H9 (cell line): ENCODE results near the gene POLD1. TPM values are rescaled to one million over a fixed set of nuclear protein-coding genes. Genes with fewer than 3 reads are reported as not detected.
A peak's percentile ranks its signal among the peaks of the same experiment; 100 is the strongest.

Source experiments
- DNase-seq: peaks from one replicate; pipeline ENCODE4 v3.0.0-alpha.2; 2017
- H2AFZ ChIP-seq: one replicate; pipeline ENCODE4 v1.6.1; 2013; ENCODE audit warnings: mild to moderate bottlenecking, low read length, control low read depth, moderate library complexity
- H2AK5ac ChIP-seq: 2 replicates; pipeline ENCODE4 v1.6.1; 2013; ENCODE audit warnings: low read length, control low read depth, mixed read lengths; ENCODE audit not compliant: insufficient read length
- H2BK120ac ChIP-seq: one replicate; pipeline ENCODE4 v1.6.1; 2013; ENCODE audit warnings: low read depth, mild to moderate bottlenecking, low read length, control low read depth, inconsistent platforms; ENCODE audit not compliant: poor library complexity, severe bottlenecking
- H2BK12ac ChIP-seq: 2 replicates; pipeline ENCODE4 v1.6.1; 2013; ENCODE audit warnings: low read length, control low read depth, mixed read lengths, low read depth; ENCODE audit not compliant: insufficient read length
- H2BK15ac ChIP-seq: 2 replicates; pipeline ENCODE4 v1.6.1; 2013; ENCODE audit warnings: low read depth, low read length, control low read depth
- H2BK20ac ChIP-seq: one replicate; pipeline ENCODE4 v1.6.1; 2013; ENCODE audit warnings: low read depth, mild to moderate bottlenecking, low read length, control low read depth, inconsistent platforms; ENCODE audit not compliant: poor library complexity, severe bottlenecking
- H2BK5ac ChIP-seq: 2 replicates; pipeline ENCODE4 v1.6.1; 2013; ENCODE audit warnings: low read length, control low read depth, mixed read lengths; ENCODE audit not compliant: insufficient read length
- H3K14ac ChIP-seq: 2 replicates; pipeline ENCODE4 v1.6.1; 2013; ENCODE audit warnings: low read length, control low read depth; ENCODE audit not compliant: insufficient read depth
- H3K18ac ChIP-seq: 2 replicates; pipeline ENCODE4 v1.6.1; 2013; ENCODE audit warnings: low read depth, mild to moderate bottlenecking, mixed read lengths, low read length, control low read depth; ENCODE audit not compliant: insufficient read length
- H3K23ac ChIP-seq: 2 replicates; pipeline ENCODE4 v1.6.1; 2013; ENCODE audit warnings: low read length, control low read depth, mixed read lengths, low read depth; ENCODE audit not compliant: insufficient read length
- H3K23me2 ChIP-seq: 2 replicates; pipeline ENCODE4 v1.6.1; 2013; ENCODE audit warnings: low read depth, mild to moderate bottlenecking, mixed read lengths, low read length, control low read depth; ENCODE audit not compliant: insufficient read length, poor library complexity, severe bottlenecking
- H3K27ac ChIP-seq: 2 replicates; pipeline ENCODE4 v1.5.1; 2013; ENCODE audit warnings: low read length, control low read depth, mixed read lengths, low read depth; ENCODE audit not compliant: insufficient read length
- H3K27me3 ChIP-seq: 2 replicates; pipeline ENCODE4 v1.6.1; 2013; ENCODE audit warnings: low read length, control low read depth, inconsistent platforms; ENCODE audit not compliant: insufficient read depth
- H3K4ac ChIP-seq: 2 replicates; pipeline ENCODE4 v1.6.1; 2013; ENCODE audit warnings: low read depth, mild to moderate bottlenecking, control low read depth, inconsistent platforms, low read length, moderate library complexity
- H3K4me1 ChIP-seq: 2 replicates; pipeline ENCODE4 v1.6.1; 2013; ENCODE audit warnings: low read length, control low read depth, inconsistent platforms; ENCODE audit not compliant: insufficient read depth
- H3K4me2 ChIP-seq: 2 replicates; pipeline ENCODE4 v1.6.1; 2013; ENCODE audit warnings: low read length, control low read depth, mixed read lengths; ENCODE audit not compliant: insufficient read length, insufficient read depth
- H3K56ac ChIP-seq: 2 replicates; pipeline ENCODE4 v1.6.1; 2013; ENCODE audit warnings: low read depth, mild to moderate bottlenecking, mixed read lengths, low read length, control low read depth; ENCODE audit not compliant: insufficient read length
- H3K79me1 ChIP-seq: 2 replicates; pipeline ENCODE4 v1.6.1; 2013; ENCODE audit warnings: low read depth, mild to moderate bottlenecking, moderate library complexity, low read length, control low read depth, inconsistent platforms; ENCODE audit not compliant: insufficient read depth, poor library complexity, severe bottlenecking
- H3K79me2 ChIP-seq: 2 replicates; pipeline ENCODE4 v1.6.1; 2013; ENCODE audit warnings: low read length, control low read depth, inconsistent platforms; ENCODE audit not compliant: insufficient read depth
- H3K9ac ChIP-seq: 2 replicates; pipeline ENCODE4 v1.6.1; 2013; ENCODE audit warnings: low read length, control low read depth, mixed read lengths; ENCODE audit not compliant: insufficient read length; ENCODE audit errors: extremely low read depth
- H3K9me3 ChIP-seq: one replicate; pipeline ENCODE4 v1.6.1; 2013; ENCODE audit warnings: low read depth, low read length, inconsistent platforms; ENCODE audit not compliant: control insufficient read depth
- H3T11ph ChIP-seq: one replicate; pipeline ENCODE4 v1.6.1; 2013; ENCODE audit warnings: mild to moderate bottlenecking, low read length, control low read depth, inconsistent platforms
- H4K20me1 ChIP-seq: one replicate; pipeline ENCODE4 v1.6.1; 2013; ENCODE audit not compliant: control insufficient read depth, insufficient read length, insufficient read depth
- H4K5ac ChIP-seq: 2 replicates; pipeline ENCODE4 v1.6.1; 2013; ENCODE audit warnings: low read depth, mild to moderate bottlenecking, mixed read lengths, low read length, control low read depth; ENCODE audit not compliant: insufficient read length
- H4K8ac ChIP-seq: replicated peaks from 2 replicates; pipeline ENCODE4 v1.6.1; 2013; ENCODE audit warnings: low read length, control low read depth, mixed read lengths, low read depth; ENCODE audit not compliant: insufficient read length
- H4K91ac ChIP-seq: 2 replicates; pipeline ENCODE4 v1.6.1; 2013; ENCODE audit warnings: low read depth, mild to moderate bottlenecking, moderate library complexity, mixed read lengths, low read length, control low read depth; ENCODE audit not compliant: insufficient read length
- H3K27ac Mint-ChIP-seq, 3 experiments: 2 replicates in 2 of 3; 3 replicates in 1 of 3; pipeline ENCODE4 v1.8.0; 2020 to 2021; ENCODE audit warnings: mixed read lengths in 3 of 3, mild to moderate bottlenecking in 1 of 3, moderate library complexity in 1 of 3
- H3K27me3 Mint-ChIP-seq: 2 replicates; pipeline ENCODE4 v1.8.0; 2021; ENCODE audit warnings: low read depth, mild to moderate bottlenecking, moderate library complexity, mixed read lengths
- H3K36me3 Mint-ChIP-seq, 3 experiments: 2 replicates in 2 of 3; 3 replicates in 1 of 3; pipeline ENCODE4 v1.8.0; 2020 to 2021; ENCODE audit warnings: low read depth in 3 of 3, mixed read lengths in 3 of 3; ENCODE audit not compliant: insufficient read depth in 1 of 3
- H3K4me1 Mint-ChIP-seq, 2 experiments: 2 replicates each; pipeline ENCODE4 v1.8.0; 2020; ENCODE audit warnings: mixed read lengths in 2 of 2
- H3K4me3 Mint-ChIP-seq, 2 experiments: 2 replicates in 1 of 2; 3 replicates in 1 of 2; pipeline ENCODE4 v1.8.0; 2020 to 2021; ENCODE audit warnings: mild to moderate bottlenecking in 2 of 2, mixed read lengths in 2 of 2, moderate library complexity in 1 of 2
- H3K9me3 Mint-ChIP-seq, 2 experiments: 2 replicates in 1 of 2; 3 replicates in 1 of 2; pipeline ENCODE4 v1.8.0; 2020; ENCODE audit warnings: mild to moderate bottlenecking in 2 of 2, mixed read lengths in 2 of 2, moderate library complexity in 1 of 2
- CTCF ChIP-seq: fragments of 200-600 bp; sonication (generic); conservative IDR thresholded peaks from 3 replicates; pipeline ENCODE4 v1.8.0; 2021; ENCODE audit warnings: antibody characterized with exemption, mild to moderate bottlenecking
- WGBS: extraction: QIAGEN DNeasy Blood & Tissue Kit; methylation state at CpG from one replicate; pipeline ENCODE4 v1.1.7; 2013; ENCODE audit warnings: missing lambda C conversion rate, low lambda C conversion rate, mixed read lengths; ENCODE audit not compliant: insufficient read length; ENCODE audit errors: extremely low coverage; 5-methylcytosine and 5-hydroxymethylcytosine counted together
- total RNA-seq: library from RNA; stranded (reverse); gene quantifications from 2 replicates; pipeline ENCODE4 v1.2.1, GENCODE V29; 2021

The POLD1 gene
- total RNA-seq, 1 experiment from 2014 or later, result 165 TPM

GRCh38 chr19:50402544-50403301, 18.6 kb downstream of the POLD1 start:
- Mint-ChIP-seq H3K9me3 (no peaks in the 10 kb centered on the region), H3K4me1 (no peaks in the 10 kb centered on the region), H3K27me3 (no peaks in the 10 kb centered on the region), H3K27ac (no peak overlapping the region), H3K4me3 (no peak overlapping the region), H3K36me3 (peaks cover 36 to 65% (median 63%) of the 10 kb centered on the region in 3 experiments)
- Histone ChIP-seq H3K4me1 (no peaks in the 10 kb centered on the region), H3K27ac (no peak overlapping the region), H3K56ac (no peak overlapping the region), H3K27me3 (no peaks in the 10 kb centered on the region), H3K9ac (no peak overlapping the region), H4K8ac (no peak overlapping the region), H2BK120ac (no peak overlapping the region), H3K23ac (no peak overlapping the region), H3T11ph (no peak overlapping the region), H2BK20ac (no peak overlapping the region), H3K4me2 (no peak overlapping the region), H3K4ac (no peak overlapping the region), H2BK5ac (no peak overlapping the region), H3K23me2 (no peaks in the 10 kb centered on the region), H3K14ac (no peak overlapping the region; the same call in 1 of the 2 replicates), H2BK12ac (no peak overlapping the region), H2BK15ac (no peak overlapping the region), H2AK5ac (no peak overlapping the region), H3K79me1 (no peaks in the 10 kb centered on the region), H3K18ac (no peak overlapping the region), H4K20me1 (no peaks in the 10 kb centered on the region), H4K91ac (no peak overlapping the region), H4K5ac (no peak overlapping the region), H3K9me3 (no peaks in the 10 kb centered on the region), H3K79me2 (no peaks in the 10 kb centered on the region), H2AFZ (no peak overlapping the region)
- TF ChIP-seq CTCF, result no peak
- no CpG with 5 or more reads among the region's 41 CpGs for WGBS
- peak; percentile 27 for DNase-seq
